ENCODE measurements around the gene ARHGAP28.
"Not testable (repeated sequence)": the region's sequence is repeated elsewhere in the genome, so short reads cannot be mapped to it uniquely, and the experiment has no call there.

The ARHGAP28 gene

GRCh38 chr18:6775702-6776101 lies 46.2 kb downstream of the ARHGAP28 start:
- no peak for DNase-seq

GRCh38 chr18:6776188-6776587 lies 46.7 kb downstream of the ARHGAP28 start:
- DNase-seq: no peak

GRCh38 chr18:6777509-6777908 lies 48.0 kb downstream of the ARHGAP28 start:
- DNase-seq: no peak

GRCh38 chr18:6778459-6779247 lies 49.1 kb downstream of the ARHGAP28 start:
- no peak for DNase-seq

- no peak for DNase-seq
Observed at GRCh38 chr18:6781142-6781714, 51.7 kb downstream of the ARHGAP28 start.

GRCh38 chr18:6781796-6782195 lies 52.3 kb downstream of the ARHGAP28 start:
- DNase-seq: no peak

GRCh38 chr18:6782861-6783260 lies 53.3 kb downstream of the ARHGAP28 start:
- DNase-seq: no peak

- DNase-seq: no peak
Observed at GRCh38 chr18:6784046-6784445, 54.5 kb downstream of the ARHGAP28 start.

- no peak for DNase-seq
Observed at GRCh38 chr18:6785001-6785400, 55.5 kb downstream of the ARHGAP28 start.

- no peak for DNase-seq
Observed at GRCh38 chr18:6785411-6785810, 55.9 kb downstream of the ARHGAP28 start.

- DNase-seq: no peak
Observed at GRCh38 chr18:6792391-6792790, 62.9 kb downstream of the ARHGAP28 start.

GRCh38 chr18:6793455-6793854 lies 63.9 kb downstream of the ARHGAP28 start:
- DNase-seq: no peak

- no peak for DNase-seq
Observed at GRCh38 chr18:6793986-6794385, 64.5 kb downstream of the ARHGAP28 start.

- no peak for DNase-seq
Observed at GRCh38 chr18:6795307-6795706, 65.8 kb downstream of the ARHGAP28 start.

GRCh38 chr18:6796511-6796910 lies 67.0 kb downstream of the ARHGAP28 start:
- DNase-seq: no peak

GRCh38 chr18:6797171-6797570 lies 67.7 kb downstream of the ARHGAP28 start:
- DNase-seq: no peak

- no peak for DNase-seq
Observed at GRCh38 chr18:6798896-6799295, 69.4 kb downstream of the ARHGAP28 start.

GRCh38 chr18:6800309-6800708 lies 70.8 kb downstream of the ARHGAP28 start:
- DNase-seq: not testable (repeated sequence)

- no peak for DNase-seq
Observed at GRCh38 chr18:6807515-6808257, 78.2 kb downstream of the ARHGAP28 start.

GRCh38 chr18:6810191-6810590 lies 80.7 kb downstream of the ARHGAP28 start:
- DNase-seq: no peak

GRCh38 chr18:6811816-6812215 lies 82.3 kb downstream of the ARHGAP28 start:
- no peak for DNase-seq

GRCh38 chr18:6814882-6815425 lies 85.4 kb downstream of the ARHGAP28 start:
- DNase-seq: no peak

GRCh38 chr18:6816154-6816553 lies 86.6 kb downstream of the ARHGAP28 start:
- DNase-seq: no peak

- no peak for DNase-seq
Observed at GRCh38 chr18:6819332-6819731, 89.8 kb downstream of the ARHGAP28 start.
